ENCODE data around the gene GALNT17.

GALNT17 gene

DNA sequence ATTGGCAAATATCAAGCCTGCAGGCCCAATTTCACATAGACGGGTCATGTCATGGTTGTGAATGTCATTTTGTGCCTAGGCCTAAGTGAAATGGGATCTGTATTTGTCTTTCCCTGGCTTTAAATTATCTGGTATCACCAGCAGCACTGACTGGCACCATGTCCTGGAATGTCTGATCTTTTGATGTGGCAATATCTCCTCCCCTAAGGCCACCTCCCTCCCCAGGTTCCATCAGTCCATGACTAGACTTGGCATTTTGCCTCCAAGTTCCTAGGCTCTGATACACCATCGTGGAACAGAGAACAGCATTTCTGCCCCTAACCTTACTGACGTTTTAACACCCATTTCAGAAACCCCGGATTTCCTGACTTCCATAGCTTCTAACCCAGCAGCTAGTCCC is 513.9 kb downstream of the GALNT17 start:
- no peak for DNase-seq

- DNase-seq: no peak
Measured at GRCh38 chr7:71649812-71650211, 517.9 kb downstream of the GALNT17 start.

GRCh38 chr7:71650653-71651337 is 518.9 kb downstream of the GALNT17 start:
- DNase-seq: no peak

GRCh38 chr7:71652510-71652909 is 520.6 kb downstream of the GALNT17 start:
- DNase-seq: no peak

DNA sequence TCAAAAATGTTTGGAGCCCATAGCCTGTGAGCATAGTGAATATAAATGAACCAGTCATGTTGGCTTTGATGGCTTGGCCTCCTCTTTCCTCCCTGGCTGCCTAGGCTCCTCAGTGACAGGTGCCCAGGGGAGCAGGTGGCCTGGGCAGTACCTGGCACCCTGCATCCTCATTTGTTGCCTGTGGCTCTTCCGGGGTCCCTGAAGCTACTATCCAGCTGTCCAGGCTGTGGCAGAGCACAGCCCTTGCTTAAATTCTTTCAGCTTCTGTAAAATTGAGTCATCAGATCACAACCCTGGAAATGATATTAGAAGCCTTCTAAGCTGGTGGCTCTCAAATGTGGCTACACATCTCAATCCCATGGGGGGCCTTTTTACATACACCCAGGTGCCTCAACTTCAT is 525.4 kb downstream of the GALNT17 start:
- DNase-seq: no peak

GRCh38 chr7:71659622-71660021 is 527.7 kb downstream of the GALNT17 start:
- no peak for DNase-seq

DNA sequence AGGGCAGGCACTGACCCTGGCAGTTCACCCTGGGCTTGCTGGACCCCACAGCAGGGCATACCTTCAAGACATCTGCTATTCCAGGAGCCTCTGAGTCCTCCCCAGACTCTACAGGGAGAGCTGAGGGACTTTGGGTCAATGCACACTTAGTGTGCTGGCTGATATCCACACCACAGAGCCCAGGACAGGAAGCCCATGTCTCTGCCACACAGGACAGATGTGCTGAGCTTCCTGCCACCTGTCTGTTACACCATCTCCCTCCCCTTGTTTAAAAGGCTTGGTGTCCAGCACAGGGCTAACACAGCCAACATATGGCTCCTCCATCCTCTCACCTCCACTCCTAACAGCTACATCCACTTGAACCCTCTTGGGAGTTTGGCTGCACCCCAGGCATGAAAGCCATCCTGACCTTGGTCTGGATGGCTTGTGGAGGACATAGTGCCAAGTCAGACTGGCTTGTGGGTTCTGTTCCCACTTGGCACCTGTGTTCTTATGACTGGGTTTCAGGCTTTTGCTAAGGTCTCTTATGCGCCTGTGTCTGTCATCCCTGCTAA is 529.8 kb downstream of the GALNT17 start:
- no peak for DNase-seq

DNA sequence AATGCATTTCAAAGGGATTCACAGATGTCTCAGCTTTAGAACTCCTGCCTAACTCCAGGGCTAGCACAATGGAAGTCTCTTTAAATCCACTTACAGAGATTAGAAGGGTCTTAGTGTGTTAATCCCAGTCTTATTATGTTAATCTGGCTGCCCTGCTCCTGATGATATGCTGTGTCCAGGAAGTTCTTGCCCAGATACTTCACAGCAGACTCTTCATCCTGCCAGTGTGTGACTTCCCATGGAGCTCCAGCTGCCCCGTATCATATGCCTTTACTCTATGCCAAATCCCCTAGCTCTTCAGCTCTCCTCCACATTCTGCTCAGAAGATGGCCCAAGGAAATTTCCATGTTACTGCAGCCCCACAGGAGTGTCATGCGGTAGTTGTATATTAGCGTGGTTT is 533.8 kb downstream of the GALNT17 start:
- DNase-seq: no peak

DNA sequence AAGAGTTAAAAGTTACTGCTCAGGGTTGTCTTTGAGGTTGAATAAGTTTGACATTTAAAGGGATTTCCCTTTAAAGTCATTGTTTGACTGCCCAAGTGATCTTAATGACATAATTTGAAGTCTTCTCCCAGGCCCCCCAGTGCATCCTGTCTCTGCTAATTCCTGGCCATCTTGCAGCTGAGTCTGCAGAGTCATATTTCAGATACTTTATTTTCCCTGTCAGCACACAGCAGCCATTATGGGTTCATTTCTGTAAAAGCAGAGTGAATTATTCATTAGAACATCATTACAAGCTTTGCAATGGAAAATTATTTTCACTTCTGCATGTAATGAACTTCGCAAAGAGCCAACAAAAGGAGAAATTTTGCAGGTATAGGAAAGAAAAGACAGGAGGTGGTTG is 536.6 kb downstream of the GALNT17 start:
- DNase-seq: no peak

DNA sequence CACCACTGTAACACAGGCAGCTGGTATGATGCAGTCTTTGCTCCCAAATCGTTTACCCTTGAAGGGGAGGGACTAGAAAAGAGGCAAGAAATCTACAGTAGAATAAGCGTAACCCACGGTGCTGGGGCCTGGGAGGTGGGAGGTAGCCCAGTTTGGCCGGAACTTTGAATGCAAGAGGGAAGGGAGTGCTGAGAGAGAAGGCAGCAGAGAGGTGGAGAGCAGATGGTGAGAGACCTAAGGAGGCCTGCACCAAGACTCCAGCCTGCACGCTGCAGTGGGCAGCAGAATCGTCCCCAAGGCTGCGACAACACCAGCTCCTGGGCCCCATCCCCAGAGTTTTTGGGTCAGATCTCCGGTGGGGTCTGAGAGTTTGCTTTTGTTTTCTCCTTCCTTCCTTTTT is 547.5 kb downstream of the GALNT17 start:
- no peak for DNase-seq

GRCh38 chr7:71682181-71682580 is 550.2 kb downstream of the GALNT17 start:
- DNase-seq: no peak

- no peak for DNase-seq
Measured at GRCh38 chr7:71682841-71683781, 551.2 kb downstream of the GALNT17 start.

GRCh38 chr7:71687286-71687685 is 555.3 kb downstream of the GALNT17 start:
- DNase-seq: no peak

GRCh38 chr7:71687831-71688599 is 556.1 kb downstream of the GALNT17 start:
- DNase-seq: no peak

- no peak for DNase-seq
Measured at GRCh38 chr7:71691538-71691937, 559.6 kb downstream of the GALNT17 start.

GRCh38 chr7:71694665-71695064 is 562.7 kb downstream of the GALNT17 start:
- no peak for DNase-seq

GRCh38 chr7:71695186-71695585 is 563.2 kb downstream of the GALNT17 start:
- DNase-seq: no peak

- DNase-seq: no peak
Measured at GRCh38 chr7:71696511-71696910, 564.6 kb downstream of the GALNT17 start.

GRCh38 chr7:71697400-71697799 is 565.5 kb downstream of the GALNT17 start:
- no peak for DNase-seq

DNA sequence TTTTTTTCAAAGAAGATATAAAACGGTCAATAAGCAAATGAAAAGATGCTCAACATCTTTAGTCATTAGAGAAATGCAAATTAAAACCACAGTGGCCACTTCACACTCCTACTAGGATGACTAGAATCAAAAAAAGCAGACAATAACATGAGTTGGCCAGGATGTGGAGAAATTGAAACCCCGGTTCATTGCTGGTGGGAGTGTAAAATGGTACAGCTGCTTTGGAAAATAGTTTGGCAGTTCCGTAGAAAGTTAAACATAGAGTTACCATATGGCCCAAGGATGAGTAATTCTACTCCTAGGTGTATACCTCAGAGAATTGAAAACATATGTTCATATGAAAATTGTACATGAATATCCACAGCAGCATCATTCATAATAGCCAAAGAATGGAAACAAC is 573.3 kb downstream of the GALNT17 start:
- no peak for DNase-seq

GRCh38 chr7:71705901-71706596 is 574.1 kb downstream of the GALNT17 start:
- no peak for DNase-seq

- DNase-seq: no peak
Measured at GRCh38 chr7:71706597-71706975, 574.6 kb downstream of the GALNT17 start.

DNA sequence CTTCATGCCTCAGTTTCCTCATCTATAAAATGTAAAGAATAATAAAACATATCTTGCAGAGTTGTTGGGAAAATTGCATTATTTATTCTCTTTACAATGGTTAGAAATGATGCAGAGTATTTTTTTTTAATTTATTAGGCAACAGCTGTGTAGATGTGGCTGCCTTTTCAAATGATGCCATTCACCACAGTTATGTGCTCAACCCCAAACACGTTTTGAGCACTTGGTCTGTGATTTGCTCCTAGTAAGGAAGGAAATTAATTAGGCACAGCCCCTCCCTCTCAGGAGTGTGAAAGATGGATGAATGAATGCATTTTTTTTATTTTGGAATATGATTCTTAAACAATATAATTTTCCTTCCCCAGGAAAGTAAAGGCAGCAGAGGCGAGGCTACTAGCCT is 575.1 kb downstream of the GALNT17 start:
- no peak for DNase-seq

Data from stimulated activated CD4-positive, alpha-beta T cell treated with anti-CD3 and anti-CD28 coated beads, Interleukin-4, amount 100 ng/mL, for 1 hour (primary cell).